Spinal cord (tissue), 10 donors: ENCODE data around the gene INHBB. TPM values are rescaled to one million over a fixed set of nuclear protein-coding genes. Genes with fewer than 3 reads are reported as not detected.
A peak's percentile ranks its signal among the peaks of the same experiment; 100 is the strongest.
"Not testable (repeated sequence)": the region's sequence is repeated elsewhere in the genome, so short reads cannot be mapped to it uniquely, and the experiment has no call there.

Experiments
- DNase-seq, 6 donors: peaks; one replicate each; pipeline versions ENCODE4 v3.0.0 to v3.0.0-alpha.2; 2013 to 2015; ENCODE audit warnings: low spot score in 6 of 6, low read depth in 4 of 6
- H3K27ac ChIP-seq: one replicate; pipeline ENCODE4 v1.5.1; 2013; ENCODE audit warnings: low read depth, low read length, control low read depth
- H3K27me3 ChIP-seq: one replicate; pipeline ENCODE4 v1.6.1; 2013; ENCODE audit warnings: low read length; ENCODE audit not compliant: control insufficient read depth, insufficient read depth
- H3K36me3 ChIP-seq: one replicate; pipeline ENCODE4 v1.6.1; 2013; ENCODE audit warnings: low read length; ENCODE audit not compliant: control insufficient read depth, insufficient read depth
- H3K4me1 ChIP-seq: one replicate; pipeline ENCODE4 v1.6.1; 2013; ENCODE audit warnings: low read length; ENCODE audit not compliant: control insufficient read depth, insufficient read depth
- H3K4me3 ChIP-seq: one replicate; pipeline ENCODE4 v1.5.1; 2013; ENCODE audit warnings: low read depth, low read length, control low read depth
- H3K9me3 ChIP-seq: one replicate; pipeline ENCODE4 v1.6.1; 2013; ENCODE audit warnings: low read length; ENCODE audit not compliant: control insufficient read depth, insufficient read depth
- WGBS: methylation state at CpG from one replicate; pipeline ENCODE4 v1.1.5; 2013; ENCODE audit warnings: missing lambda C conversion rate; ENCODE audit not compliant: insufficient coverage; 5-methylcytosine and 5-hydroxymethylcytosine counted together
- polyA plus RNA-seq, 2 donors: library from polyadenylated mRNA; unstranded; fragments of 120-200 nt; gene quantifications; one replicate each; pipeline ENCODE4 v1.2.1, GENCODE V29; 2013; ENCODE audit not compliant: insufficient read length in 2 of 2
- total RNA-seq, 2 donors: library from RNA; depleted of rRNA in 1 of 2; stranded (reverse); fragments of 120-200 nt in 1 of 2; fragments of >200 nt in 1 of 2; gene quantifications; one replicate each; pipeline versions ENCODE4 v1.2.3 to v1.2.4, GENCODE V29; 2013 to 2014
- donor health status: healthy.

The INHBB gene
- total and polyA plus RNA-seq, 4 donors, result 2.0 to 13.2 (median 6.5) TPM

GRCh38 chr2:120305937-120306490 is 39.9 kb upstream of the INHBB start:
- H3K27me3 ChIP-seq, result no peaks in the 10 kb centered on the region
- H3K4me1 ChIP-seq, result no peaks in the 10 kb centered on the region
- no peak for DNase-seq
- H3K4me3 ChIP-seq, result no peak overlapping the region
- WGBS, result 93% methylated on average over 4 of the region's 5 CpGs
- no peaks in the 10 kb centered on the region for H3K9me3 ChIP-seq
- no peak overlapping the region for H3K27ac ChIP-seq
- H3K36me3 ChIP-seq, result no peaks in the 10 kb centered on the region

- H3K4me1 ChIP-seq, result peaks cover under 1% of the 10 kb centered on the region
- H3K27me3 ChIP-seq, result no peaks in the 10 kb centered on the region
- H3K27ac ChIP-seq, result no peak overlapping the region
- H3K9me3 ChIP-seq, result no peaks in the 10 kb centered on the region
- WGBS, result 79% methylated on average over 5 of the region's 7 CpGs
- no peaks in the 10 kb centered on the region for H3K36me3 ChIP-seq
- no peak for DNase-seq
- no peak overlapping the region for H3K4me3 ChIP-seq
Measured at GRCh38 chr2:120307482-120307881, 38.5 kb upstream of the INHBB start.

- Histone ChIP-seq H3K4me1 (peaks cover 9% of the 10 kb centered on the region), H3K4me3 (no peak overlapping the region), H3K36me3 (no peaks in the 10 kb centered on the region), H3K27me3 (no peaks in the 10 kb centered on the region), H3K27ac (no peak overlapping the region), H3K9me3 (no peaks in the 10 kb centered on the region)
- no peak for DNase-seq
- WGBS, result 89% methylated on average over 16 of the region's 16 CpGs
Measured at GRCh38 chr2:120308038-120308910, 37.7 kb upstream of the INHBB start.

- DNase-seq, result no peak
- Histone ChIP-seq H3K36me3 (no peaks in the 10 kb centered on the region), H3K9me3 (no peaks in the 10 kb centered on the region), H3K27me3 (peaks cover 5% of the 10 kb centered on the region), H3K4me3 (no peak overlapping the region), H3K4me1 (peaks cover 26% of the 10 kb centered on the region), H3K27ac (no peak overlapping the region)
- WGBS, result no CpG with 5 or more reads among the region's 6 CpGs
Measured at GRCh38 chr2:120310136-120310535, 35.8 kb upstream of the INHBB start.

GRCh38 chr2:120310841-120311240 is 35.1 kb upstream of the INHBB start:
- not testable (repeated sequence) for H3K9me3 ChIP-seq, DNase-seq, H3K4me3 ChIP-seq, H3K36me3 ChIP-seq, H3K27me3 ChIP-seq, H3K27ac ChIP-seq
- peaks cover 26% of the 10 kb centered on the region for H3K4me1 ChIP-seq
- 96% methylated on average over 4 of the region's 8 CpGs for WGBS

- Histone ChIP-seq H3K4me1 (peaks cover 26% of the 10 kb centered on the region), H3K9me3 (no peaks in the 10 kb centered on the region), H3K27me3 (peaks cover 5% of the 10 kb centered on the region), H3K4me3 (no peak overlapping the region), H3K27ac (no peak overlapping the region), H3K36me3 (no peaks in the 10 kb centered on the region)
- no peak for DNase-seq
- WGBS, result 86% methylated on average over 1 of the region's 6 CpGs
Measured at GRCh38 chr2:120312076-120312475, 33.9 kb upstream of the INHBB start.

GRCh38 chr2:120312860-120313694 is 32.9 kb upstream of the INHBB start:
- Histone ChIP-seq H3K4me3 (peak overlapping the region; percentile 32), H3K36me3 (no peaks in the 10 kb centered on the region), H3K27me3 (peaks cover 5% of the 10 kb centered on the region), H3K4me1 (peaks cover 26% of the 10 kb centered on the region), H3K27ac (peak overlapping the region; percentile 47), H3K9me3 (no peaks in the 10 kb centered on the region)
- 9% methylated on average over 26 of the region's 38 CpGs for WGBS
- DNase-seq, result peak; percentile 64 to 95 (median 76)

- Histone ChIP-seq H3K27ac (no peak overlapping the region), H3K9me3 (no peaks in the 10 kb centered on the region), H3K36me3 (no peaks in the 10 kb centered on the region), H3K4me1 (peaks cover 33% of the 10 kb centered on the region), H3K4me3 (peak overlapping the region; percentile 32), H3K27me3 (peaks cover 5% of the 10 kb centered on the region)
- no peak for DNase-seq
- WGBS, result 61% methylated on average over 38 of the region's 39 CpGs
Measured at GRCh38 chr2:120313695-120314615, 32.0 kb upstream of the INHBB start.
